GM10266 (cell line): ENCODE data around the gene CFAP47.
"Not testable (repeated sequence)": the region's sequence is repeated elsewhere in the genome, so short reads cannot be mapped to it uniquely, and the experiment has no call there.

Source experiments
- DNase-seq: peaks from one replicate; pipeline ENCODE4 v3.0.0; 2012; ENCODE audit errors: extremely low spot score
- TF ChIP-seq, protein P1 (sequence below): IDR thresholded peaks from 2 replicates; pipeline ENCODE4 v1.5.1; 2012; ENCODE audit warnings: mild to moderate bottlenecking, low read depth; ENCODE audit not compliant: control insufficient read depth, insufficient read depth; ENCODE audit errors: missing control alignments

The CFAP47 gene, protein sequence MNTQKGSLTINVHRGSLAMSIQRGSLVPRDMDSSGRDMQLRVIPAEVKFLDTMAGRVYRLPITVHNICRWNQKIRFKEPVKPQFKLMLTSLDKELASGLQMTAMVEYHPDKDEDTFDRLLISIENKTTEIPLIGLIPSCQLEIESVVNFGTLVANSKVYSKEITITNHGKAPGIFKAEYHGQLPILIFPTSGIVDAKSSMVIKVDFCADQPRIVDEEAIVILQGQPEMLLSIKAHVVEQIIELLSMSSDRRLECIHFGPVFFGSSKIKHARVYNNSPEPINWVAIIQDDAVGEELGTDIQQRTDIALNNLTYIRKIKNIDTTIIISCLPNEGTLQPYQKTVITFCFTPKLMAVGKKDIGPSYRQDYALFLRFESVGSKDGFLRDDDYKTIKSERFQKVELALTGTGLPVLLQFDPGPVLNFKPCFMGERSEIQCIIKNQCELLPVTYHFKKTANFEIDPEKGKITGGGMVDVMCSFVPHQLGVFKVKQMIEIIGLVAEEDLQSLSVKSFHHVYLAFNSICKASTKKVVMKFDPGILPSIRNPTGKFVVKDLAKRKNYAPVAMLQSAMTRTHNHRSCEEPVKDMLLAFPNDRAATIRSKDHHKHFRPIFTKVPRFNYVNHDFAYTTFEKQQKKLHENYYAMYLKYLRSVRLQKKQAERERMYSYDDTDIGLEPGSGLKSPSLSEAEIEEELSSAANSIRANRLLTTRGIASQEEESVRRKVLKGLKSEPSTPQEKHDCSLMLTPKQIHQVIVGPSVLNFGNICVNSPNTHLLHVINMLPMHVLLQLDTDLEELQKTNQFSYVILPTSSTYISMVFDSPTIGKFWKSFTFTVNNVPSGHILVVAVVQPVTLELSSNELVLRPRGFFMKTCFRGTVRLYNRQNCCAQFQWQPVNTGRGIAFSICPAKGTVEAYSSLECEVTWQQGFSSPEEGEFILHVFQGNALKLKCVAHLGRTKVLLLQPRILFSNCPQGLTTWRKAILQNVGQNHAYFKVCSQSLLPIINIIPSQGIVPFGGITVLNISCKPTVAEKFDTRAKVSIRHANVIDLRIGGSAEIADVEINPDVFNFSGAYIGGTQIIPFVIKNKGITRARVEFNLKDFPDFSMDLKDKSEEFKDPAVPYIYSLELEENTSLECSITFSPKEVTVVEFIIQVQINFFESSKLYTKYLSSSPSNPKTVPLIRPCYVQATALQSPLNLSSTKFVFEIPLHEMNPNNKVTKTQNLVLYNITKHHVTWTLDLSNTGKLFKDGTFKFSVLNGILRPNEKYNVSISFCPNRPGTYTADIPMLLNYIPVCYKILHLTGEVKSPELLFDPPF (N-terminal part only)

DNA sequence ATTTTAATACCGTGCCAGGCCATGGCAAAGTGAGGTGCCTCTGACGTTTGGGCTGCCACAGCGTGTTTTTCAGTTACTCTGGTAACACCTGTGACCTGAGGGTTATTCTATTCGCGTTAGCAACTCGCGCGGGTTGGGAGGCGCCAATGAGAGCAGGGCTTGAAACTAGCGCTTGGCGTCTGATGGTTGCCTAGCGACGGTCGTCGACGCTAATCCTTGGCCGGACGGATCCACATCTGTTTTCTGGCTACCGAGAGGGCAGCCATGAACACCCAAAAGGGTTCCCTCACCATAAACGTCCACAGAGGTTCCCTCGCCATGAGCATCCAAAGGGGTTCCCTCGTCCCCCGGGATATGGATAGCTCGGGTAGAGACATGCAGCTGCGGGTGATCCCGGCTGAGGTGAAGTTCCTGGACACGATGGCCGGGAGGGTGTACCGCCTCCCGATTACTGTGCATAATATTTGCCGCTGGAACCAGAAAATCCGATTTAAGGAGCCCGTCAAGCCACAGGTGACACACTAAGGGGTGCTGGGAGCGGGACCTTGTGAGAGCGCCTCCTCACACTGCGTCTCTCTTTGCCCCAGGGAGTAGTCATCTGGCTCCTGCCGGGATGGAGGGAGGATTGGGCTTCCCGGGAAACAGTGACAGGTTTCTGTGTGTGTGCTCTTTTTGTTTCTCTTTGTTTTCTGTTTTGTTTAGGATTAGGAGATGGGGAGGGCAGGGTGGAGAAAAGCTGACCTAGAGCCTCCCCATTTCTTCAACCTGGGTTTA, at the start of gene CFAP47:
Gene CFAP47 (plus strand): TSS at position 199 of the 774 bp plus-strand sequence. CDS start 66 bp downstream, at position 265.
- TF ChIP-seq, protein P1, sequence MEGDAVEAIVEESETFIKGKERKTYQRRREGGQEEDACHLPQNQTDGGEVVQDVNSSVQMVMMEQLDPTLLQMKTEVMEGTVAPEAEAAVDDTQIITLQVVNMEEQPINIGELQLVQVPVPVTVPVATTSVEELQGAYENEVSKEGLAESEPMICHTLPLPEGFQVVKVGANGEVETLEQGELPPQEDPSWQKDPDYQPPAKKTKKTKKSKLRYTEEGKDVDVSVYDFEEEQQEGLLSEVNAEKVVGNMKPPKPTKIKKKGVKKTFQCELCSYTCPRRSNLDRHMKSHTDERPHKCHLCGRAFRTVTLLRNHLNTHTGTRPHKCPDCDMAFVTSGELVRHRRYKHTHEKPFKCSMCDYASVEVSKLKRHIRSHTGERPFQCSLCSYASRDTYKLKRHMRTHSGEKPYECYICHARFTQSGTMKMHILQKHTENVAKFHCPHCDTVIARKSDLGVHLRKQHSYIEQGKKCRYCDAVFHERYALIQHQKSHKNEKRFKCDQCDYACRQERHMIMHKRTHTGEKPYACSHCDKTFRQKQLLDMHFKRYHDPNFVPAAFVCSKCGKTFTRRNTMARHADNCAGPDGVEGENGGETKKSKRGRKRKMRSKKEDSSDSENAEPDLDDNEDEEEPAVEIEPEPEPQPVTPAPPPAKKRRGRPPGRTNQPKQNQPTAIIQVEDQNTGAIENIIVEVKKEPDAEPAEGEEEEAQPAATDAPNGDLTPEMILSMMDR, result no peak
- DNase-seq, result no peak

DNA sequence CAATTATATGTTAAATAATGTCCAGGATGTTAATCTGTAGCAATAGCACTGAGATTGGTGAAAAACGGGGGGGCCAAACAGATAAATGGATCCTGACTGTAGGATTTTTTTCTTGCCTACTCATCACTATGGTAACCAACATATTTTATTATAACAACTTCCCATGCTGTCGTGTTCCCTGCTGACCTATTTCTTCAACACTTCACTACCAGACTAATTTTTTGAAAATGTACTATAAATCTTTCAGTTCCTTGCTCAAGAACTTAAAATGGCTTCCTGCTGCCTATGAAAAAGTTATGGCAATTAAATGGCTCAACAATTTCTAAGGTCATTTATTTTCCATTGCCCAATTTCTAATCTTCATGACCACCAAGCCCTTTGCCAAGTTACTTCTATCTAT, 38.9 kb upstream of the CFAP47 start:
- TF ChIP-seq, protein P1, result no peak
- no peak for DNase-seq

DNA sequence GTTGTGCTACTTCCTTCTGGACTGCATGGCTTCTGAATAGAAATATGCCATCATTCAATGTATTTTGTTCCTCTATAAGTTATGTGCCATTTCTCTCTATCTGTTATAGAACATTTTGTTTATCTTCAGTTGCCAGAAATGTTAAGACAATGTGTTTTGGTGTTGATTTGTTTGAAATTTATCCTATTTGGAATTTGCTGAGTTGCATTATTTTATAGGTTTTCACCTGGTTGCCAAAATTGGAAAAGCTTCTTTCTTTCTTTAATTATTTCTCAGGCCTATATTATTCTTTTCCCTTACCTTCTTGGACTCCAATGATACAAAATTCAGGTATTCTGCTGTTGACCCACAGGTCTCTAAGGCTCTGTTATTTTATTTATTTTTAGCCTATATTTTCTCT, 33.4 kb upstream of the CFAP47 start:
- TF ChIP-seq, protein P1, result no peak
- DNase-seq, result no peak

DNA sequence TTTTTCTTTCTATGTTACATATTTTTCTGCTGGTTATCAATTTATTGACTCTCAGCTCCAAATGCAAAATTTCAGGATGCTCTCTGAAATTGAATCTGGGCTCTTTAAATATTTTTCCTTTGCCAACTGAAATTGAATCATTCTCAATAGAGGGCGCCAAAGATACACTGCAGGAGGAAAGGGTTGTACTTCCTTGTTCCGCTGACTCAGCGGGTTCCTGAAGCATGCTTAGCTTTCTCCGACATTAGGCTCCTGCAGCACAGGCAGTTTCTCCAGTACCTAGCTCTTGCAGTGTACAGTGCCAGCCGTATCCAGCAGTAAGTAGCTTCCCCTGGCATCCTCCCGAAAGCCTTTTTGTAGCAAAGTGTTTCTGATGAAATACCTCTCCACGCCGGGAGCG, 28.8 kb upstream of the CFAP47 start:
- TF ChIP-seq, protein P1, result peak; percentile 25
- peak; percentile 3 for DNase-seq

DNA sequence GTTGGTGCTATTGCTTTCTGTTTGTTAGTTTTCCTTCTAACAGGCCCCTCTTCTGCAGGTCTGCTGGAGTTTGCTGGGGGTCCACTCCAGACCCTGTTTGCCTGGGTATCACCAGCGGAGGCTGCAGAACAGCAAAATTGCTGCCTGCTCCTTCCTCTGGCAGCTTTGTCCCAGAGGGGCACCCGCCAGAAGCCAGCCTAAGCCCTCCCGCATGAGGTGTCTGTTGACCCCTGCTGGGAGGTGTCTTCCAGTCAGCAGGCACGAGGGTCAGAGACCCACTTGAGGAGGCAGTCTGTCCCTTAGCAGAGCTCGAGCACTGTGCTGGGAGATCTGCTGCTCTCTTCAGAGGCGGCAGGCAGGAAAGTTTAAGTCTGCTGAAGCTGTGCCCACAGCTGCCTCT, 67.3 kb downstream of the CFAP47 start:
- DNase-seq, result not testable (repeated sequence)

DNA sequence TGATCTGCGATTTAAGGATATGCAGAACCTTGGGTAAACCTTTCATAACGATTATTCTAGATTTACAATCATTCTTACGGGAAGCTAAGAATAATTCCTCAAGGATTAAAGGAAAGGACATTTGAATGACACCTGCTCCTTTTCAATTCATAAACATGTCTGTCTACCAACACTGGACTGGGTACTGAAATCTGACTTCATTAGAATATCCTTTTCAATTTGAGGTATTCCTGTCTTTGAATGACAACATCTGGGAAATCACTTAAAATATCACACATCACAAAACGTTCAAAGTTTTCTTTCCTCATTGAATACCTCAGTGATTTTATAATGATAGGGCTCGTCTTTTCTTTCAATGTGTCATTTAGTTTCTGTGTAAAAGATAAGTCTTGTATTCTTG, 87.7 kb downstream of the CFAP47 start:
- TF ChIP-seq, protein P1, result no peak
- DNase-seq, result no peak
